DMS153 (cell line): ENCODE data around the gene SCYGR7.

ENCODE experiments used
- DNase-seq: peaks from one replicate; lab custom pipeline; 2025; lab: John Stamatoyannopoulos, UW

Gene SCYGR7

DNA sequence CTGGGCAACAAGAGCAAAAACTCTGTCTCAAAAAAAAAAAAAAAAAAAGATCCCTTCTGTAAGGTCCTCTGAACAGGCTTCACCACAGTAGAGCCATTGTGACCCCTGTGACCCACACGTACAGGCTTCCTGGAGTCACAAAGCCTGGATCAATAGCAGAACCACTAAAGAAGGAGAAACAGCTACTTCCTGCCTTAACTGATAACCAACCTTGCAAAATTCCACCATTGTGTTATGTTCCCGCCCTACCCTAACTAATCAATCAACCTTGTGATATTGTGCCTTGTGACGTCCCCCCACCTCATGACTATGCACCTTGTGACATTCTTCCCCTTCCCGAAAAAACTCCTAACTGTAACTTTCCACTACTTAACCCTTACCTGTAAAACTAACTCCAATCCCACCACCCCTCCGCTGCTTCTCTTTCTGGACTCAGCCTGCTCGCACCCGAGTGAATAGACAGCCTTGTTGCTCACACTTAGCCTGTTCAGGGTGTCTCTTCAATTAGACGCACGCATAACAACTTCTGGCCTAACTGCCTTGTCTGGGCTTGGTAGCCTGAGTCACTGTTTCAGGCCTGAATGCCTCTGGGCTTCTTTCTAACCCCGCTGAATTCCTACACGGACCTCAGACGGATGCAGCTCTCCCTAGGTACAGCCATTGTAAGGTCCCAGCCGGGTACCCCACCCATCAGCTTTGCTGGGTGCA, 31.4 kb downstream of the SCYGR7 start:
- DNase-seq = no peak

DNA sequence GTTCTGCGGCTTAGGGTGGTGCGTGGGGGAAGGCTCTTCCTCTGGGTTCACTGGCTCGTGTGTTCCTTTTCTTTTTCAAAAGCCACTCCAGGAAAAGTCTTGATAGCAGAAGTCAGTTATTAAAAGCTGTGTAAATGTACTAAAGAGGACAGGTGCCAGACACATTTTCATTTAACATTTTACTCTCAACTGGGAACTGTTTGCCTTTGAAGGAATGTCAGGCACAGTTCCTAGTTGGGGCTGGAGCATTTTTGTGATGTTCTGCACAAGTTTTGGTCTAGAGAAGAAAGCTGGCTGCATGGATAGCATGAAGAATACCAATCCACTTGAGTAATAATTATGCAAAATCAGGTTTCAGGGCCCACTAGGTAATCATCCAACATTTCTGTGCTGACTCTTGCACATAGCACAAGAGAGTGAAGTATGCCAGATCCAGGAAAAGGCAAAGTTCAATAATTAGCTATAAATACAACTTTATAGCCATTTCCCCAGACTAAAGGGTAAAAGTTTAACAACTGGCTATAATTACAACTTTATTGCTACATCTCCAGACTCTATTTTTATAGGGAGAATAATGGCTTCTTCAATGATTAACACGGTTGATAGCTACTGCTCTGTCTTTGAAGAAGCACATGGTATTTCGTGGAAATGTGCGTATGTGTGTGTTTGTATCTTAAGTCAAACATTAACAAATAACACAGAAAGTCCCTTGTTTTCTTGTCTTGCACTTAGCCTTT, 33.8 kb downstream of the SCYGR7 start:
- no peak for DNase-seq

DNA sequence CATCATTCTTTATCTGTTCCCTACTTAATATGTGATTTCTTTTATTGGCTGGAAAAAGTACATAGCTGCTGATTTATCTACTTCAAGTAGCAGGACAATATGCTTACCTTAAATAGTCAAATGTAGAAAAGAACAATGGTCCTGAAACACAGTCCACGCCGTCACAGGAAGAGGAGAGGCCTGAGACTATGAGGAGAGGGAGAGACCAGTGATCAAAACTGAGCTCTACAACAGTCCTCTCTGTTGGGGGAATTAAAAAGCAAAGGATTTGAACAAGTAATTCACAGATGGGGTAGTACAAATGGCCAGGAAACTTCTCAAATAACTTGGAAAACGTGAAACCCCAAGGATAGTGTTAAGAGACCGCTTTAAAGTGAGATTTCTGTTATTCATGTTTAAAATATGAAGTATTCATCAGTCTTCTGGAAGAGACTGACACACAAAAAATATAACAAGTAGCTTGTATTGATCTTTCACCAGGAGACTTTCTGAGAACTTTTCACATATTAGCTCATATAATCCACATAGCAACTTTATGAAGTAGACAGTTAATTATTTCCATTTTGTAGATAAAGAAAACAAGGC, 37.7 kb downstream of the SCYGR7 start:
- no peak for DNase-seq

DNA sequence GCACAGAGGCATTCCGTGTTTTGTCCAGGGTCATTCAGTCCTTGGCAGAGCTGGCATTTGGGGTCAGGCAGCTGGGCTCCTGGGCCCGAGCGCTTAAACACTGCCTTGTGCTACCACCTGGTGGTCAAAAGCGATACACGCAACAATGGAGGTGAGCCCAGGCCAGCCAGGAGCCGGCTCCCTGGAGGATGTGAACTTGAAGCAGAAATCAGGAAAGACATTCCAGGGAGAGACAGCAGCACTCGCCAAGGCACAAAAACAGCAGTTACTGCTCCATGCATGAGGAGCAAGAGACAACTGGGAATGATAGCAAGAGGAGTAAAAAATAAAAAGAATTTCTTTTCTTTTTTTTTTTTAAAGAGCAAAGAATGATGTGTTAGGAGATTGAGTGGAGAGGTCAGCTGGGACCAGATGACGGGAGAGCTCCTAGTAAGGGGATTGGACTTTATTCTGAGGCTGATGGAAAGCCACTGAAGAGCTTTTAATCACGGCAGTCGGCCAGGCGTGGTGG, 38.3 kb downstream of the SCYGR7 start:
- DNase-seq = peak; percentile 18

DNA sequence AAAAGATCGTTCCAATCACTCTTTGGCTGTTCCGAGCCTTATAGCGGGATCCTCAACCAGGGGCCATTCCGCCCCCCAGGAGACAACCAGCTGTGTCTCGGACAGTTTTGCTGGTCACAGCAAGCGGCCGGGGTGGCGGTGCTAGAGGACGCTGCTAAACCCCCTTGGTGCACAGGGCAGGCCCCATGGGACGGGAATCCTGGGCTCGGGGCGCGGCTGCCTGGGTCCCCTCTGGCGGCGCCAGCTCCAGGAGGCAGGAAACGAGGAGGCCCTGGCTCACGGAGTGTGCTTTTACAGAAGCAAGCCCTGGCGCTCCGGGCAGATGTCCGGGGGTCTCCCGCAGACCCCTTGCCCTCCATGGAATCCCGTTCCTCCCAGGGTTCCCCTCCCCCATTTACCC, 39.7 kb downstream of the SCYGR7 start:
- no peak for DNase-seq

DNA sequence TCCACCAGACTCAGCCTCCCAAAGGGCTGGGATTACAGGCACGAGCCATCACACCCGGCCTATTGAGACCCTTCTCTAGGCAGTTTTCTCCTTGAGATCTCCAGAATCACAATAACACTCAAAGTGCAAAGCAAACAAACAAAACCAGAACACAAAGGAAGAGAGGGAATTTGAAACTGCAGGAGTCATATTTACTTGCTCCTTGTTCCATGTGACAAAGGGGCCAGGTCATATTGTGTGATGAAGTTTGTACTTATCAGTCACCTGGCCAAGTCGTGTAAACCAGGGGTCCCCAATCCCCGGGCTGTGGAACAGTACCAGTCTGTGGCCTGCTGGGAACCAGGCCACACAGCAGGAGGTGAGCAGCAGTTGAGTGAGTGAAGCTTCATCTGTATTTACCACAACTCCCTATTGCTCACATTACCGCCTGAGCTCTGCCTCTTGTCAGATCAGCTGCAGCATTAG, 44.1 kb downstream of the SCYGR7 start:
- no peak for DNase-seq

DNA sequence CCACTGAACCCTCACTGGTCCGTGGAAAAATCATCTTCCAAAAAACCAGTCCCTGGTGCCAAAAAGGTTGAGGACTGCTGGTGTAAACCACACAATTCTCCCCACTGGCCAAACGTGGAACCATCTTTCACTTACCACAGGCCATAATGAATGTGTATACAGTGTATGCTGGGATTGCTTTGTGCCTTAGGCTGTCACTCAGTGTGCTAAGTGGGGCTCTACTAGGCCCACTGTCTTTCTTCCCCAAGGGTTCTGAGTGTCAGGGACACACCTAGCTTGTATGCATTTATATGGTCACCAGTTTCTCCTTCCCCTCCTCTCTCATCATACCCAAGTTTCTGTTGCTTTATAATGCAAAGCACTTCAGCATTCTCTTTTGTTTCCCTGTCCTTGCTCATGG, 44.8 kb downstream of the SCYGR7 start:
- no peak for DNase-seq

DNA sequence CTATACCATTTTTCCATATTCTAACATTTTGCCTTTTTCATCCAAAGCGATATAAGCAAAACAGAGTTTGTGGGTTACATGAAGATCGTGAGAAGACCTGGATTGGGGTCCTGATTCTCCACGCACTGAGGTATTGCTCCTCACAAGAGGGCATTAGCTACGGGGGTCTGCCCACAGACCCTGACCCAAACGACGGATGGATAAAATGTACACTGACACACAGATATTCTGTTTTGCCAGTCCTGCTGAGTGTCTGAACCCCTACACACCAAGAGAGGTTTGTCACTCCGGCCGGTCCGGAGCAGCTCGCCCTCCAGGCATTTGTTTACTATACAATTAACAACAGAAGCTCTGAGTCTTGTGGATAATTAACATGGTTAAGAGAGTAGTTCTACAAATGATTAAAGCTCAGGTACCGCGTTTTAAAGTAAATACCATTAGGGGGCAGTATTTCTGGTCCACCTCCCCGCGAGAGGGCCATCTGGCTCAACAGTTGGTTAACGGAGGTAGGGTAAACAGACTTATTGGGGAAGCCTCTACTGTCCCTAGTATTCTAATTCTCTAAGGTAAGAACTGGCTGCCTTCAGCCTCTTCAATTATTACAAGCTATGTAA, 46.0 kb downstream of the SCYGR7 start:
- no peak for DNase-seq

DNA sequence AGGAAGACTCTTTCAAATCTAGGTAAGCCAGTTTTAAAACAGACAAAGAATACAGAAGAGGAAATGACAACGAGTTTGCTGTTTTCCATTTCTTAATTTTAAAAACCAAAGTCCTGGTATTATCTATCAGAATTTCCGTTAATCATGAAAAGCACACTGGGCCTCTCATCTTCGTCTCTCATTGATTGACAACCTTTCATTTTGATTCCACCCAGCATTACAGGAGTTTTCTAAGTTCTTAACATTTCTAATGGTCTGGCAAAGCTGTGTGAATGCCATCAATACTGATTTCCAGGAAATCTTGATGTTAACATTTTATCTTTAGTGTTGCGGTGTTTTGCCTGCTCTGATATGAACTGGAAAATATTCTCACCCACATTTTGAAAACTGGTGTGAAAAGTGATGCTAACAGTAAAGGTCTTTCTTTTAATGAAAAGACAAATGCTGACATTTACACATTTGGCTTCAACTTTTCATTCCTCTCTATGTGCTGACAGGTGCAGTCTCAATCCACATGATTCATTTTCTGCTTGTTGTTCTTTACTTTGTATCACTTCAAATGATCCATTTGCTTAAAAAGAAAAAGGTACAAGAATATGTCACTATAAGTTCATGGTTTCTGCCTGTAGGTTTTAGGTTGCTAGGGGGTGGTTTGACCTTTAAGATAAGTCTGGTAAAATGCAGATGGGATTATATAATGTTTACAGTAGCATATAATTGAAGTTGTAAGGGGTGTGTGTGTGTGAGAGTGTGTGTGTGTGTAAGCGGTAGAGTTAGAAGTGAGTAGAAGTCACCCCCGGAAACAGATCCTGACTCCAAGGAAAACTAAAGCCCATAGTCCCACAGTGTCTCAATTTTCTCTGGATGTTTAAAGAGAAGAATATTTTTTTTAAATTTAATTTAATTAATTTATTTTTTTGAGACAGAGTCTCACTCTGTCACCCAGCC, 47.0 kb downstream of the SCYGR7 start:
- DNase-seq = no peak
